Activated CD8-positive, alpha-beta T cell treated with anti-CD3 and anti-CD28 coated beads for 36 hours (primary cell): ENCODE data around the gene LYPD1. TPM values are rescaled to one million over a fixed set of nuclear protein-coding genes. Genes with fewer than 3 reads are reported as not detected.

ENCODE experiments used
- ATAC-seq: fragments of 200-7000 bp; cut with Tn5 transposase; one replicate; pipeline ENCODE4 v1.10.0; 2021; ENCODE audit warnings: mild to moderate bottlenecking, moderate library complexity
- CTCF ChIA-PET: fragments of 350-600 bp; sonication (Branson Sonifier 250); formaldehyde crosslinking; loops from one replicate; lab custom pipeline; 2021; ENCODE audit warnings: antibody characterized with exemption; lab: Charles Lee
- POLR2A ChIA-PET: fragments of 350-600 bp; sonication (Branson Sonifier 250); formaldehyde crosslinking; loops from one replicate; lab custom pipeline; 2021; ENCODE audit warnings: antibody characterized with exemption; lab: Charles Lee
- DNase-seq: peaks from one replicate; pipeline ENCODE4 v3.0.0-alpha.2; 2020
- H3K27ac Mint-ChIP-seq: one replicate; pipeline ENCODE4 v1.8.0; 2021; ENCODE audit warnings: mild to moderate bottlenecking, mixed read lengths
- H3K27me3 Mint-ChIP-seq: one replicate; pipeline ENCODE4 v1.8.0; 2021; ENCODE audit warnings: mixed read lengths
- H3K36me3 Mint-ChIP-seq: one replicate; pipeline ENCODE4 v1.8.0; 2021; ENCODE audit warnings: low read depth, mixed read lengths
- H3K4me1 Mint-ChIP-seq: one replicate; pipeline ENCODE4 v1.8.0; 2021; ENCODE audit warnings: low read depth, mixed read lengths
- H3K4me3 Mint-ChIP-seq: one replicate; pipeline ENCODE4 v1.8.0; 2021; ENCODE audit warnings: mild to moderate bottlenecking, moderate library complexity, mixed read lengths
- H3K9me3 Mint-ChIP-seq: one replicate; pipeline ENCODE4 v1.8.0; 2021; ENCODE audit warnings: mixed read lengths
- intact Hi-C: fragments of 100-400 bp; cut with micrococcal nuclease; formaldehyde crosslinking; loops from one replicate; pipeline ENCODE4 v1.10.0; 2022
- total RNA-seq, 2 experiments: library from RNA; stranded (reverse); gene quantifications; one replicate each; pipeline ENCODE4 v1.2.3, GENCODE V29; 2021
- TF ChIP-seq, protein P1 (sequence below): fragments of 200-600 bp; IDR thresholded peaks from one replicate; pipeline ENCODE4 v1.8.0; 2022; ENCODE audit warnings: antibody characterized with exemption, mild to moderate bottlenecking

LYPD1 gene
- total RNA-seq, 2 experiments from 2014 or later, result not detected

- no peak overlapping the region for H3K4me3 Mint-ChIP-seq
- POLR2A ChIA-PET, result no interaction called here
- CTCF ChIA-PET, result no interaction called here
- TF ChIP-seq, protein P1, sequence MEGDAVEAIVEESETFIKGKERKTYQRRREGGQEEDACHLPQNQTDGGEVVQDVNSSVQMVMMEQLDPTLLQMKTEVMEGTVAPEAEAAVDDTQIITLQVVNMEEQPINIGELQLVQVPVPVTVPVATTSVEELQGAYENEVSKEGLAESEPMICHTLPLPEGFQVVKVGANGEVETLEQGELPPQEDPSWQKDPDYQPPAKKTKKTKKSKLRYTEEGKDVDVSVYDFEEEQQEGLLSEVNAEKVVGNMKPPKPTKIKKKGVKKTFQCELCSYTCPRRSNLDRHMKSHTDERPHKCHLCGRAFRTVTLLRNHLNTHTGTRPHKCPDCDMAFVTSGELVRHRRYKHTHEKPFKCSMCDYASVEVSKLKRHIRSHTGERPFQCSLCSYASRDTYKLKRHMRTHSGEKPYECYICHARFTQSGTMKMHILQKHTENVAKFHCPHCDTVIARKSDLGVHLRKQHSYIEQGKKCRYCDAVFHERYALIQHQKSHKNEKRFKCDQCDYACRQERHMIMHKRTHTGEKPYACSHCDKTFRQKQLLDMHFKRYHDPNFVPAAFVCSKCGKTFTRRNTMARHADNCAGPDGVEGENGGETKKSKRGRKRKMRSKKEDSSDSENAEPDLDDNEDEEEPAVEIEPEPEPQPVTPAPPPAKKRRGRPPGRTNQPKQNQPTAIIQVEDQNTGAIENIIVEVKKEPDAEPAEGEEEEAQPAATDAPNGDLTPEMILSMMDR, result no peak
- no peak overlapping the region for H3K27ac Mint-ChIP-seq
- intact Hi-C loops, result no loop called here
- H3K4me1 Mint-ChIP-seq, result no peaks in the 10 kb centered on the region
- ATAC-seq, result no peak
- H3K27me3 Mint-ChIP-seq, result no peaks in the 10 kb centered on the region
- DNase-seq, result no peak
- H3K9me3 Mint-ChIP-seq, result no peaks in the 10 kb centered on the region
- H3K36me3 Mint-ChIP-seq, result no peaks in the 10 kb centered on the region
These were observed 58.3 kb downstream of the LYPD1 start for GRCh38 chr2:132611719-132612118.

GRCh38 chr2:132609101-132609890 is 60.7 kb downstream of the LYPD1 start:
- TF ChIP-seq, protein P1, result no peak
- no peaks in the 10 kb centered on the region for H3K27me3 Mint-ChIP-seq
- CTCF ChIA-PET, result no interaction called here

GRCh38 chr2:132608311-132608710 is 61.7 kb downstream of the LYPD1 start:
- Mint-ChIP-seq H3K9me3 (no peaks in the 10 kb centered on the region), H3K4me3 (no peak overlapping the region), H3K4me1 (no peaks in the 10 kb centered on the region), H3K27ac (no peak overlapping the region), H3K27me3 (no peaks in the 10 kb centered on the region), H3K36me3 (no peaks in the 10 kb centered on the region)
- TF ChIP-seq, protein P1, result no peak
- DNase-seq, result no peak
- no peak for ATAC-seq
- ChIA-PET CTCF (no interaction called here), POLR2A (no interaction called here)
- intact Hi-C loops, result no loop called here

More at GRCh38 chr2:132609101-132609890, 60.7 kb downstream of the LYPD1 start:
- Mint-ChIP-seq H3K9me3 (no peaks in the 10 kb centered on the region), H3K4me1 (no peaks in the 10 kb centered on the region), H3K27ac (no peak overlapping the region), H3K4me3 (no peak overlapping the region), H3K36me3 (no peaks in the 10 kb centered on the region)
- no peak for DNase-seq
- POLR2A ChIA-PET, result no interaction called here
- no peak for ATAC-seq
- intact Hi-C loops, result no loop called here

- no peak for ATAC-seq
- intact Hi-C loops, result no loop called here
- ChIA-PET POLR2A (no interaction called here), CTCF (no interaction called here)
- no peaks in the 10 kb centered on the region for H3K36me3 Mint-ChIP-seq
- H3K4me1 Mint-ChIP-seq, result no peaks in the 10 kb centered on the region
- TF ChIP-seq, protein P1, result no peak
- no peak overlapping the region for H3K27ac Mint-ChIP-seq
- no peaks in the 10 kb centered on the region for H3K9me3 Mint-ChIP-seq
- DNase-seq, result no peak
- no peaks in the 10 kb centered on the region for H3K27me3 Mint-ChIP-seq
- H3K4me3 Mint-ChIP-seq, result no peak overlapping the region
These were observed 62.4 kb downstream of the LYPD1 start for GRCh38 chr2:132607426-132608090.

GRCh38 chr2:132606649-132607048 is 63.4 kb downstream of the LYPD1 start:
- ATAC-seq, result no peak

More at GRCh38 chr2:132606649-132607048, 63.4 kb downstream of the LYPD1 start:
- Mint-ChIP-seq H3K4me1 (no peaks in the 10 kb centered on the region), H3K9me3 (no peaks in the 10 kb centered on the region), H3K36me3 (no peaks in the 10 kb centered on the region), H3K27ac (no peak overlapping the region), H3K27me3 (no peaks in the 10 kb centered on the region), H3K4me3 (no peak overlapping the region)
- TF ChIP-seq, protein P1, result no peak
- DNase-seq, result no peak
- ChIA-PET CTCF (no interaction called here), POLR2A (no interaction called here)
- intact Hi-C loops, result no loop called here
